Measurements from ENCODE around the gene ARHGEF37. TPM values are rescaled to one million over a fixed set of nuclear protein-coding genes. Genes with fewer than 3 reads are reported as not detected.
"Not testable (repeated sequence)": the region's sequence is repeated elsewhere in the genome, so short reads cannot be mapped to it uniquely, and the experiment has no call there.

The ARHGEF37 gene
- total RNA-seq, 1 donor from 2014 or later = 4.5 TPM

DNA sequence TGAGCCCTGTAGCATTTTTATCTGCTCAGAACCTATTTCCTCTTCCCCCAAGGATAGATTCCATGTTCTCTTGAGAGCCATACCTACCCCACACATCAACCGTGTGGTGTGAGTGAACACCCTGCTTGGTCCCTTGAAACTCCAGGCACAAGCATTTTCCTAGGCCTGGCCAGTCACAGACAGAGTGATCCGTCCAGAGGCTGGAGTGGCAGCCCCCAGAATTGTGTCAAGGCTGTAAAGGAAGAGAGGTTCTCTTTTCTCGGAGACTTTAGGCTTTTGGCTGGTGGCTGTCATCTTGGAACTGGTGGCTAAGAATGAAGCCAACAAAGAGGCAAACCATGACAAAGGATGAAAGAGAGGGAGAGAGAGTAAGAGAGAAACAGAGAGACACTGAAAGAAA, 66.0 kb downstream of the ARHGEF37 start:
- H3K4me3 Mint-ChIP-seq (ENCODE audit: unreplicated experiment) = no peak overlapping the region
- no peaks in the 10 kb centered on the region for H3K36me3 Mint-ChIP-seq (ENCODE audit: low read depth, unreplicated experiment)
- peaks cover 3% of the 10 kb centered on the region for H3K27me3 Mint-ChIP-seq (ENCODE audit: unreplicated experiment)
- no peak for DNase-seq (ENCODE audit: low spot score)
- no peaks in the 10 kb centered on the region for H3K9me3 Mint-ChIP-seq (ENCODE audit: unreplicated experiment)
- no peak overlapping the region for H3K27ac Mint-ChIP-seq (ENCODE audit: unreplicated experiment)
- TF ChIP-seq, protein P1, sequence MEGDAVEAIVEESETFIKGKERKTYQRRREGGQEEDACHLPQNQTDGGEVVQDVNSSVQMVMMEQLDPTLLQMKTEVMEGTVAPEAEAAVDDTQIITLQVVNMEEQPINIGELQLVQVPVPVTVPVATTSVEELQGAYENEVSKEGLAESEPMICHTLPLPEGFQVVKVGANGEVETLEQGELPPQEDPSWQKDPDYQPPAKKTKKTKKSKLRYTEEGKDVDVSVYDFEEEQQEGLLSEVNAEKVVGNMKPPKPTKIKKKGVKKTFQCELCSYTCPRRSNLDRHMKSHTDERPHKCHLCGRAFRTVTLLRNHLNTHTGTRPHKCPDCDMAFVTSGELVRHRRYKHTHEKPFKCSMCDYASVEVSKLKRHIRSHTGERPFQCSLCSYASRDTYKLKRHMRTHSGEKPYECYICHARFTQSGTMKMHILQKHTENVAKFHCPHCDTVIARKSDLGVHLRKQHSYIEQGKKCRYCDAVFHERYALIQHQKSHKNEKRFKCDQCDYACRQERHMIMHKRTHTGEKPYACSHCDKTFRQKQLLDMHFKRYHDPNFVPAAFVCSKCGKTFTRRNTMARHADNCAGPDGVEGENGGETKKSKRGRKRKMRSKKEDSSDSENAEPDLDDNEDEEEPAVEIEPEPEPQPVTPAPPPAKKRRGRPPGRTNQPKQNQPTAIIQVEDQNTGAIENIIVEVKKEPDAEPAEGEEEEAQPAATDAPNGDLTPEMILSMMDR (IDR thresholded peaks at IDR 0.05; ENCODE audit: unreplicated experiment) = no peak
- no peaks in the 10 kb centered on the region for H3K4me1 Mint-ChIP-seq (ENCODE audit: unreplicated experiment)

DNA sequence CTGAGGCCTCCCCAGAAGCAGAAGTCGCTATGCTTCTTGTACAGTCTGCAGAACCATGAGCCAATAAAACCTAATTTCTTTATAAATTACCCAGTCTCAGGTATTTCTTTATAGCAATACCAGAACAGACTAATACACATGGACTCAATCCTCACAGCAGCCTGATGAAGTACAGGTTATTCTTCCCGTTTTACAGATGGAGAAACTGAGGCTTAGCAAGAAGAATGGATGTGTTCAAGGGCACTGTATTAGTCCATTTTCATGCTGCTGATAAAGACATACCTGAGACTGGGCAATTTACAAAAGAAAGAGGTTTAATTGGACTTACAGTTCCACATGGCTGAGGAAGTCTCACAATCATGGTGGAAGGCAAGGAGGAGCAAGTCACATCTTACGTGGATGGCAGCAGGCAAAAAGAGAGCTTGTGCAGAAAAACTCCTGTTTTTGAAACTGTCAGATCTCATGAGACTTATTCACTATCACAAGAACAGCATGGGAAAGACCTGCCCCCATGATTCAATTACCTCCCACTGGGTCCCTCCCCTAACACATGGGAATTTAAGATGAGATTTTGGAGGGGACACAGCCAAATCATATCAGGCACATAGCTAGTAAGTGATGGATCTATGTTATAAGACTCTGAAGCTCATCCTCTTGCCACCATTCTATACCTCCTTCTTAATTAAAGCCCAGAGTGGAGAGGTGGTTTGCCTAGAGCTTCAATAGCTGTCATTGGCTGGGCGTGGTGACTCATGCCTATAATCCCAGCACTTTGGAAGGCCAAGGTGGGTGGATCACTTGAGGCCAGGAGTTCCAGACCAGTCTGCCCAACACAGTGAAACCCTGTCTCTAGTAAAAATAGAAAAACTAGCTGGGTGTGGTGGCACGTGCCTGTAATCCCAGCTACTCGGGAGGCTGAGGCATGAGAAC, 67.4 kb downstream of the ARHGEF37 start:
- H3K9me3 Mint-ChIP-seq (ENCODE audit: unreplicated experiment); H3K36me3 Mint-ChIP-seq (ENCODE audit: low read depth, unreplicated experiment); H3K4me1 Mint-ChIP-seq (ENCODE audit: unreplicated experiment); H3K4me3 Mint-ChIP-seq (ENCODE audit: unreplicated experiment); DNase-seq (ENCODE audit: low spot score); H3K27me3 Mint-ChIP-seq (ENCODE audit: unreplicated experiment); H3K27ac Mint-ChIP-seq (ENCODE audit: unreplicated experiment): not testable (repeated sequence)

DNA sequence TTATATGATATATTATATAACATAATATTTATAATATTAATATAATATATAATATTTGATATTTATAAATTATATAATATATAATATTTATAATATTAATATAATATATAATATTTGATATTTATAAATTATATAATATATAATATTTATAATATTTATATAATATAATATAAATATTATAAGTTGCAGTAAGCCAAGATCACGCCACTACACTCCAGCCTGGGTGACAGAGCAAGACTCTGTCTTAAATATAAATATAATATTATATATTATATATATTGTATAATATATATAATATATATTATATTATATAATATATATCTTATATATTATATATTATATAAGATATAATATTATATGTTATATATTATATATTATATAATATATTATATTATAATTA, 68.4 kb downstream of the ARHGEF37 start:
- not testable (repeated sequence) for H3K36me3 Mint-ChIP-seq (ENCODE audit: low read depth, unreplicated experiment); H3K9me3 Mint-ChIP-seq (ENCODE audit: unreplicated experiment); H3K27me3 Mint-ChIP-seq (ENCODE audit: unreplicated experiment); H3K4me1 Mint-ChIP-seq (ENCODE audit: unreplicated experiment); H3K4me3 Mint-ChIP-seq (ENCODE audit: unreplicated experiment); H3K27ac Mint-ChIP-seq (ENCODE audit: unreplicated experiment); DNase-seq (ENCODE audit: low spot score)

DNA sequence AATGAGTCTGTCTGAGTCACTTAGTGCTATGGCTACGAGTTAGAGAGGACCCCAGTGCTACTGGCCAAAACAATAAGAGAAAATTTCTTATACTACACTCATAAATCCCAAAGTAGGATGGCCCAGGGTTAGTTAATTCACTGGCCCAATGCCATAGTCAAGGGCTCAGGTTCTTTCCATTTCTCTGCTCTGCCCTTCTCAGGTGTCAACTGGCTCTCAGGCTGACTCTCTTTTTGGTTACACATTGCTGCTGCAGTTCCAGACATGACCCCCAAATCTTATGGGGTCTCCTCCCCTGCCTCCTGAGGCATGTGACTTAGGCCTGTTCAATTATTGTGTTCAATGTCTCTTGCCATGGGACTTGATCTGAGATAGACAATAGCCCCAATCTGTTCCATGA, 70.4 kb downstream of the ARHGEF37 start:
- DNase-seq (ENCODE audit: low spot score) = no peak
- no peak overlapping the region for H3K27ac Mint-ChIP-seq (ENCODE audit: unreplicated experiment)
- peaks cover 2% of the 10 kb centered on the region for H3K27me3 Mint-ChIP-seq (ENCODE audit: unreplicated experiment)

DNA sequence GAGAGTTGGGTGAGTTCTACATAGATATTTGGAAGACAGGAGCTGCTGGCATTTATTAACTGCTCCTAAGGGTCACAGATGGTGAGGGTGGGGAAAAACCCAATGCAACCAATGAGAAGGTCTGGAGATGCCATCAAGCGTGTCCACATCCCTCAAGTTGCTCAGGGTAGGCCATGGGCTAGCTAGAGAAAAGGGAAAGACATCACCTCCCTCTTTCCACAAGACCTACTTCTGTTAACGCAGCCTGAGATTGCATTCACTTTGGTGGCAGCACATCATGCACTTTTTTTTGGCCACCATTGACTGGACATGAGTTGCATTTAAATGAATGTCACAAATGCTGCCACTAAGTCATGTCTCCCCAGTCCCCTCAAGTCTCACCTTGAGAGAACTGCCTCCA, 71.4 kb downstream of the ARHGEF37 start:
- H3K9me3 Mint-ChIP-seq (ENCODE audit: unreplicated experiment) = no peaks in the 10 kb centered on the region
- no peak overlapping the region for H3K27ac Mint-ChIP-seq (ENCODE audit: unreplicated experiment)
- TF ChIP-seq, protein P1 (IDR thresholded peaks at IDR 0.05; ENCODE audit: unreplicated experiment) = no peak

More for the DNA sequence above, 70.4 kb downstream of the ARHGEF37 start:
- TF ChIP-seq, protein P1 (IDR thresholded peaks at IDR 0.05; ENCODE audit: unreplicated experiment) = no peak
- H3K4me3 Mint-ChIP-seq (ENCODE audit: unreplicated experiment) = no peak overlapping the region
- peaks cover 11% of the 10 kb centered on the region for H3K4me1 Mint-ChIP-seq (ENCODE audit: unreplicated experiment)
- peaks cover 9% of the 10 kb centered on the region for H3K36me3 Mint-ChIP-seq (ENCODE audit: low read depth, unreplicated experiment)
- no peaks in the 10 kb centered on the region for H3K9me3 Mint-ChIP-seq (ENCODE audit: unreplicated experiment)

DNA sequence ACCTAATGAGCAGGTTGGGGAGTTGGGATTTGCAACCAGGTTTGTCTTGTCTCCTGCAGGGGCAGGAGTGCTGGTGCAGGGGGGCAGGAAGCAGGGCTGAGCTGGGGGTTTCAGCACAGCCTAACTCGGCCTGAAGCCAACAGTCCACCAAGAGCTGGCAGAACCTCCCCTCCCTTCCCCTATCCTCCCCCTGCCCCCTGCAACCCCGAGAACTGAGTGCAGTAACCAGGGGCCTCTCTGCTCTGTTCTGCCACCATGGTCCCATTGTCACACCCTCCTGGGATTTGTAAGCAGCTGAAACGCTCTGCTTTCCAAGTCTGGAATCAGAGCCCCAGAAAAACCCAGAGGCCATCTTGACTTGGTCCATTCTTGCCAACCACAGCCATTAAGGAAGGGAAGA, 72.9 kb downstream of the ARHGEF37 start:
- H3K36me3 Mint-ChIP-seq (ENCODE audit: low read depth, unreplicated experiment) = peaks cover 9% of the 10 kb centered on the region
- TF ChIP-seq, protein P1 (IDR thresholded peaks at IDR 0.05; ENCODE audit: unreplicated experiment) = no peak
- no peak overlapping the region for H3K4me3 Mint-ChIP-seq (ENCODE audit: unreplicated experiment)
- H3K27me3 Mint-ChIP-seq (ENCODE audit: unreplicated experiment) = peaks cover 2% of the 10 kb centered on the region
- no peaks in the 10 kb centered on the region for H3K9me3 Mint-ChIP-seq (ENCODE audit: unreplicated experiment)
- H3K27ac Mint-ChIP-seq (ENCODE audit: unreplicated experiment) = peak overlapping the region; percentile 61
- DNase-seq (ENCODE audit: low spot score) = no peak
- H3K4me1 Mint-ChIP-seq (ENCODE audit: unreplicated experiment) = peaks cover 32% of the 10 kb centered on the region

More for the DNA sequence above, 71.4 kb downstream of the ARHGEF37 start:
- no peak overlapping the region for H3K4me3 Mint-ChIP-seq (ENCODE audit: unreplicated experiment)
- H3K36me3 Mint-ChIP-seq (ENCODE audit: low read depth, unreplicated experiment) = peaks cover 9% of the 10 kb centered on the region
- DNase-seq (ENCODE audit: low spot score) = no peak
- peaks cover 21% of the 10 kb centered on the region for H3K4me1 Mint-ChIP-seq (ENCODE audit: unreplicated experiment)
- peaks cover 2% of the 10 kb centered on the region for H3K27me3 Mint-ChIP-seq (ENCODE audit: unreplicated experiment)

Measured in endothelial cell (in vitro differentiated cells).